COLO668 (cell line): Measurements from ENCODE around the gene ZBTB18.
"Not testable (repeated sequence)": the region's sequence is repeated elsewhere in the genome, so short reads cannot be mapped to it uniquely, and the experiment has no call there.

Source experiments
- DNase-seq: peaks from one replicate; lab custom pipeline; 2025; ENCODE audit not compliant: unreplicated experiment; lab: John Stamatoyannopoulos, UW

ZBTB18 gene

GRCh38 chr1:244041466-244042120, 9.5 kb upstream of the ZBTB18 start:
- no peak for DNase-seq

DNA sequence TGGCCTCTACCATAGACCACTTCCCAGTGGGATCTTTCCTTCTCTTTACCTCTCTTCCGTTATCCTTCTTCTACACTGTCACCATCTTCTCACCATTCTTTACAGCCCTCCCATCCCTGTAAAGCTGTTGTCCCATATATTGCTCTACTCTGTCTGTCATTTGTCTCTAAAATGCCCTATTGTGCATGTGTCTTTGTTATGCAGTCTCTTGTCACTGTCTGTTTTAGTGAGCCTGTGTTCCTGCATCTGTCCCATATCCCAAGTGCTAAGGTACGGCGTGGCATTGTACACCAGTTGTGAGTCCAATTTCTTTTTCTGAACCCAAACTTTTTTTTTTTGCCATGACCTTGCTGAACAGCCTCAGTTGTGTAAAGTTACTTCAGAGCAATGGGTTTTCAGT, 8.8 kb upstream of the ZBTB18 start:
- no peak for DNase-seq

- no peak for DNase-seq
Observed at GRCh38 chr1:244044423-244044822, 6.7 kb upstream of the ZBTB18 start.

DNA sequence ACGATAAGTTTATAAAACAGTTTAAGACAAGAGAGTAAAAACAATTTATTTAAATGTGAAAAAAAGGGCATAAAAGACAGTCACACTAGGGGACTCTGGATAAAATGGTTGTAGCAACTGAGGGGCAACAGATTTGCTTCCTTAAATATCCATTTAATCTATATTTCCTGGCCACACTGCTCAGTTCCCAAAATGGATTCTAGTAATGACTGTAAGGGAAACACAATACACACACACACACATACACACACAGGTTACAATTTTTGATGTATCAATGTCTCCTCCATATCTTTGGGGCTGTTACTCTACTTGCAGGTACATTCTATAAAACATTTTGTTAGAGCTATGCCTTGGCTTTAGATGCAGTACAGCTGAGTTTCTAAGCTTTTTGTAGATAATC, 4.8 kb upstream of the ZBTB18 start:
- not testable (repeated sequence) for DNase-seq

DNA sequence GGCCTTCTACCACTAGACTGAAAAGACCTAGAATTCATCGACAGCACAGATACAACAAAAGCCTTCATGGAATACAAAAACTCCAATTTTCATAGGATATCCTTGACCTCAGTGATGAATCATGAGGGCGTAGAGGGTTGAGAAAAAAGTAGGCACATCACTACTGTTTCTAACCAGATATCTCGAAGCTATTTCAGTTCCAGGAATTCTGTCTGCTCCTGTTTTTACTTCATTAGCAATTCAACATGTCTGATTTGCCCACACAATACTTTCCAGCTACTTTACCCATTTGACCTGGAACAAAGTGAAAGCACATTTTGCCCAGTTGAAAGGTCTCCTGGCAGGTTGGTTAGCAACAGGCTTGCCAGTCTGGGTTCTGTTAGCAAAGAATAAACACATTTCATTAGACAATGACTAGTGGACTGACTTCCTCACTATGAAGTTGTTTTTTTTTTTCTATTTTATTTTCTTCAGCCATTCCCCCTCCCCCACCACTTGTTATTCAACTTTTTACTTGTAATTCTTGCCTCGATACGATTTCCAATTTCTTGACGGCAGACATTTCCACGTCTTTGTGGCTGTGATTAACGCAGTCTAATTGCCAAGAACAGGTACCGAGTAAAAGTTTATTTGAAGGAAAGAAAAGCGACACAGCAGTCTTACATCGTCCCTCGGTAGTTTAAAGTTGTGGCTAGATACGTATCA, 4.0 kb upstream of the ZBTB18 start:
- DNase-seq: no peak

DNA sequence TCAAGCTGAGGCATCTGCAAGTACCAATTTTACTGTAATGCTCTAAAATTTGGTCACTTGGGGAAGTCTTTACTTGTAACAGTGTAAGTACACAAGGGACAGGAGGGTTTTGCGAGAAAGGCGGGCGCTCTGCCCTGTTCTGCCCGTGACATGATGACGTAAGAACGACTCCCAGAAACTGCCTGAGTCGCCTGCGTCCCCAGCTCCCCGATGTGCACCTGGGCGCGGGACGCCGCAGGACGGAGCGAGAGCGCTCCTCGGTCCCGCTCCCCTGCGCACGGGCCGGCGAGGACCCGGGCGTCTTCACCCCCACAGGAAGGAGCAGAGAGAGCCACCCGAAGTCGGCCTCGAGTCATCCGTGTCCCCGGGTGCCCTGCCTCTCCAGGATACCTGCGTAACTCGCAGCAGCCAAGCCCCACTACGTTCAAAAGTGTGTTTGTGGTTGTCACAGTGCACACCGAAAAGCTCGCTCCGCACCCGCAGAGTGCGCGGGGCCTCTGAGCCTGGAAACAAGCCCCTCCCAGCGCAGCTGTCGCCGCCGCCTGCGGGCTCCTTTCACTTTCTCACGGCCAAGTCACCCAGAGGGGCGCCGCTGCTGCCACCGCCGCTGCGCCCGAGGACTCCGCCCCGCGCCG, 3.3 kb upstream of the ZBTB18 start:
- DNase-seq: peak; percentile 79

DNA sequence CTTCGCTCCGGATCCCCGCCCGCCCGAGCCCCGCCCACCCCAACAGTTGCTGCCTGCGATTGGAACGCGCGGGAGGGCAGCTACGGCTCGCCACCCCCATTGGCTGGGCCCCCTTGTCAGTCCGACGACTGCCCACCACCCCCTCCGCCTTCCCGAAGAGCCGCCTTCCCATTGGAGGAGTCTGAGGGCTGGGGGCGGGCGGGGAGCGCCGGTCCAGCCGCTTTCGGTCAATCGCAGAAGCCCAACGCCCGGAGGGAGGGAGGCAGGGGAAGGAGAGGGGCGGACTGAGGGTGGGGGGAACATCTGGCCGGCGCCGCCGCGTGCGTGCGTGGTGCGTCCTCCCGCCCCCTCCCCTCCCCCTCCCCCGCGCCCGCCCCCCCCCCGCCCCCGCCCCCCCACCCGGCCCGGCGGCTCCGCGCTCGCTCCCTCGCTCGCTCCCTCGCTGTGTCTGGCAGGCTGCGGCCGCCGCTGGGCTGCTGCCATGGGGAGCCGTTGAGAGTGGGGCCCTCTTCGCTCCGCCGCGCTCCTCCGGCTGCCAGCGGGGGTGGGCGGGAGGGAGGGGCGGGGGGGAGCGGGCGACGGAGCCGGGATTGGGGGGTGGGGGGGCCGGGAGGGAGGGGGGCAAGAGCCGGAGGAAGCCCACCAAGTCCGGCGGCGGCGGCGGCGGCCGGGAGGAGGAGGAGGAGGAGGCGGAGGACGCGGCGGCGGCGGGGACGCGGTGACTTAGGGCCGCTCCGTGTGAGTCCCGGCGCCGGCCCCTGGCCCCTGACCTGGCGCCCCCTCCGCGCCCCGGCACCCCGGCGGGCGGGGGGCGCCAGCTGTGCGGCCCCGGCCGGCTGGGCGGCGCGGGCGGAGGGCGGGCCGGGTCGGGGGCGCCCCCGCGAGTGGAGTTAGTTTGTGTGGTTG, 2.6 kb upstream of the ZBTB18 start:
- peak; percentile 99 for DNase-seq

DNA sequence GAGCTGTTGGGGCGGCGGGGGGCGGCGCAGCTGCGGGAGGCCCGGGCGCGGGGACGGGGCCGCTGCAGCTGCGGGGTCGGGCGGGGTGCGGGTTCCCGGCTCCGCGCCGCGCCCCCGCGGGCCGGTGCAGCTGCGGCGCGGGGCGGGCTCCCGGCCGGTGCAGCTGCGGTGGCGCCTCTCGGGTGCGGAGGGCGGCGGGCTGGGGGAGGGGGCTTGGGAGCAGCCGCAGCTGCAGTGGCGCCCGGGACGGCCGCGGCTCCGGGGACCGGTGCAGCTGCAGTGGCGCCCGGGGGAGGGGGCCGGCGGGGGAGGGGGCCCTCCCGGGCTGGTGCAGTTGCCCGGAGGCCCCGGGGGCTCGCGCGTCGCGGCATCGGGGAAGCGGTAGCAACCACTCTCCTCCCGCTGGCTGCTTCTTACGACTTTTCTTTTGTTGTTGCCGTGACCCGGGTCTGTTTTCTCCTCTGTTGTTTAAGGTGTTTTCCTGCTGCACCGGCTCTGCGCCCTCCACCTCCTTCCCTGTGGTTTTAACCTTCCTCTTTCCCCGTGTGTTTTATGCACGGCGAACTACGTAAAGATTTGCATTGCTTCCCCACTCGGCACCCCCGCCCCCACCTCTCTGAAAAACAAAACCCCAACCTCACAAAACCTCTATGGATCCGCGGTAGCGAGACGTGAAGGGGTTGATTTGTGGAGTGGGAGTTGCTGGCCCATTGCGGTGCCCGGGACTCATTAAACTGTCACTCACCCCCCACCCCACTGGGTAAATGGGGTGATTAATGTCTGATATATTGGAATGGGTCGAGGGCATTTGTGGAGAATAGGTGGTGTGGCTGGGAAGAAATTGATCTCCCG, 1.7 kb upstream of the ZBTB18 start:
- peak; percentile 72 for DNase-seq

DNA sequence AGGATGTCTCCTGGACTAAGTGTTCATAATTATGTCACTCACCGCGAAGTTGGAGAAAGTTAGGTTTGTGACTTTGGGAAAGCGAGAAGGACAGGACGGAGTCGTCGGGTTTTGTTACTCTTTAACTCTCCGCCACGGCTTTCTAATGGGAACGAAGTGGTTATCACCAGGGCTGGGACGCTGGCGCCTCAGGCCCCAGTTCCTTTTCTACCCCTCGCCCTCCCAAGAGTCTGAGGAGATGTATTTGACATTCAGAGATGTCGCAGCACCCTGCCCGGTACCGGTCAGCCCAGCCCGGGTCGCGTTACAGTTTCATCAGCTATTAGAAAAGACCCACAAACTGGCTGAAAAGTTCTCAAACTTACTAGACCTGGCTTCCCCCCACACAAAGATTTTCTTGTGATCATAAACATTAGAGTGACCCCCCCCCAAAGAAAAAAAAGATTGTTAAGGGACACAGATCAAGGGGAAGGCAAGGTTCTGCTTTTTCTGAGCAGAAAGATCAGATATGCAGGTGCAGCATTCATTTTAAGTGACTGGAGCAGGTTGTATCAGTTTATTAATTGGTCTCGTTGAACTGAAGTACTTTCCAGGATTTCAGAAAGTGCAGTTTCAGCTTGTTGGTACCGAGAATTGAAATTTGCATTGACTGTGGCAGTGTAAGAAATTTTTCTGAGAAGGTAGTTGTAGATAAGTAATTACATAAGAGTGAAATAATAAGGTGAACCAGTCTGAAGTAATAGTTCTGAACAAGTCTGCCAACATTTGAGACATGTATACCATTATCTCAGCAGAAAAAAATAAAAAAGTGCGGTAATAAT, 859 bp upstream of the ZBTB18 start:
- peak; percentile 43 for DNase-seq

DNA sequence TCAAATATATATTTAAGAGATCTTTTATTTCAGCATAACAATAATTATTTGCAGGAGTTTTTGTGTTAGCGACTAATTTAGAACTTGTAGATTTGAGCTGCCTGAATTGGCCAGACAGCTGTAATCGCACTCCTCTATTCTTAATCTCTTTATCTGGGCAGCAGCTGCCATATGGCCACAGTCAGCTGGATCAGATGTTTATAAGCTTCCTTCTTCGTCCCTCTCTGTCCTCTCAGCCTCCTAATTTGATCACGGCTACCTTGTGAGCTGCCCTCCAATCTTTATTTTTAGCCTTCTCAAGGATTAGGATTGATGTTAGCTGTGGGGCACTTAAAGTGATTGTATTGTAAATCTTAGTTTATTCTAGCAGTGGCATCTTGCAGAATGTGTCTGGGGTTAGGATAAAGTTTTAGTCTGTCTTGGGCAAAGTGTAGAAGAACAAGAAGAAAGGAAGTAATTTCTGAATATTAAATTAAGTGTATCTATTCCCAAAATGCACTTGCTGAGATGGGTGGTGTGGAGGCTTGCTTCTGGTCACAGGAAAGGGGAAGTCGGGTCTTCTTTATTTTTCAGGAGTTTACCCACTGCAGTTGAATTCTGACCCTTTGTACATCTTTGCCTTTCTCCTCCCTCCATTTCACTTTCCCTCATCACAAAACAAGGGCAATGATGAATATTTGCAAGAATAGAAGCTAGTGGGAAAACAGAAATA, 1.1 kb downstream of the ZBTB18 start:
- DNase-seq: peak; percentile 35

DNA sequence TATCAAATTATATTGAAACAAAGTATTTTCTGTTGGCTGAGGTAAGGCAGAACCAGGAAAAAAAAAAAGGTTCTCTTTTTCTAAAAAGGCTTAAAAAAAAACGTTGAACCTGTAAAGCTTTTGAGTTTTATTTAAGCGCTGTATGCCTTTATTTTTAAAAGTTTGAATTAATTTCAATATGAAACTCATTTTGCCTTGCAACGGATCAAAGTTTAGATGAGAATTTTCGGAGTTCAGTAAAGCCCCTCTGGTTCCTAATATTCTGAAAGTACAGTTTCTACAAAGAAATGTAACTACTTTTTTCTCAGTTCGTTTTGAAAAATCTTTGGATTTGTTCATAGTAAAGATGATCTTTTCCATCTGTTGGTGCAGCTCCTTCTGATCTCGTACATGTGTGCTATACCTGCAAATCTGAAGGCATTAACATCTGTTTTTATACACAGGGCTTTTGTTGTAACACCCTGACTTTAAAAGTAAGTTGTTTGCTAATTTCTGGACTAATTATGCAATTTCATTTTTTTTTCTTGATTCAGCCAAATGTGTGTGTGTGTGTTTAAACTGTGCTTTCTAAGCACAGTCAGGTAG, 1.7 kb downstream of the ZBTB18 start:
- no peak for DNase-seq

DNA sequence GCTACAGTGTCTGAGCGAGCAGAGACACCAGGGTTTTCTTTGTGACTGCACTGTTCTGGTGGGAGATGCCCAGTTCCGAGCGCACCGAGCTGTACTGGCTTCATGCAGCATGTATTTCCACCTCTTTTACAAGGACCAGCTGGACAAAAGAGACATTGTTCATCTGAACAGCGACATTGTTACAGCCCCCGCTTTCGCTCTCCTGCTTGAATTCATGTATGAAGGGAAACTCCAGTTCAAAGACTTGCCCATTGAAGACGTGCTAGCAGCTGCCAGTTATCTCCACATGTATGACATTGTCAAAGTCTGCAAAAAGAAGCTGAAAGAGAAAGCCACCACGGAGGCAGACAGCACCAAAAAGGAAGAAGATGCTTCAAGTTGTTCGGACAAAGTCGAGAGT, 2.7 kb downstream of the ZBTB18 start:
- DNase-seq: no peak

- DNase-seq: no peak
Observed at GRCh38 chr1:244054247-244054923, 3.3 kb downstream of the ZBTB18 start.

- no peak for DNase-seq
Observed at GRCh38 chr1:244054924-244055263, 3.8 kb downstream of the ZBTB18 start.

GRCh38 chr1:244056577-244056976, 5.5 kb downstream of the ZBTB18 start:
- DNase-seq: no peak

DNA sequence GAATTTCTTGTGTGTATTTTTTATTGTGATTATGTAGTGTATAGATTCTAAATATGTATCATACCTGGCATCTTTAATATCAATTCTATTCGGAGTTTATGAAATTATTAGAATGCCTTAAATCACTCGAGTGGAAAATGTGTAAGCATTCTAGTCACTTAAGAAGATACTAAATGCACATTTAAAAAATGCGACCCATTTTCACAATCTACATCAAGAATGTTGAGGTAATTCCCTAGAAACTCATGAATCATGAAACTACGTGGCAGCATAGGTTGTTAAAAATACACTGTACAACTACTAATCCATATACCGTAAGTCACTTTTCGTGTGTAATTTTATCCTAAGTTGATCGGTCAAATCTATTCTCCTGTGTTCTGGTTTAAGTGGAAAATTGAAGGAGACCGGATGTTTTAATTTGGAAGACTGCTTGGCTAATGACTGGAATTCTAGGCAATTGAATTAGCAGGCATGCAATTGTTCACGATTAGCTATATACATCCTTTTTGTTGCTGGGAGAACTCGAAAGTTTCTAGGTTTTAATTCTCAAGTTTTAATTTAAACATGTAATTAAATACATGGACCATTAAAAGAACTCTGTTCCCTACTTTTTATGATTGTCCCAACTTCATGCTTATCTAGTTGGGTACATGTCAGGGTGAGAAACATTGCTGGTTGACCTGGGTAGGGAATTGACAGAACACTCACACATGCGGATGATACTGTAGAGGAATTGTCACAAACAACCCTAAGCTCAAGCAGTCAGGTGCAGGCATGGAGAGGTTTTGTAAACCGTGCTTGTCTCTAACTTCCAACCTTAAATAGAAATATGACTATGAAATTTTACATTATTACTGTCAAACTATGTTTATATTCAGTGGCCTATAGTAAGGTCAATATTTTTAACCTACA, 6.6 kb downstream of the ZBTB18 start:
- DNase-seq: no peak

- DNase-seq: no peak
Observed at GRCh38 chr1:244060117-244060516, 9.0 kb downstream of the ZBTB18 start.
